Amniotic stem cell (primary cell): ENCODE data around the gene FXYD3.
"Not testable (repeated sequence)": the region's sequence is repeated elsewhere in the genome, so short reads cannot be mapped to it uniquely, and the experiment has no call there.

Source experiments
- DNase-seq: peaks from one replicate; lab custom pipeline; 2025; lab: John Stamatoyannopoulos, UW

FXYD3 gene

GRCh38 chr19:35141837-35142605 is 26.4 kb downstream of the FXYD3 start:
- no peak for DNase-seq

GRCh38 chr19:35142606-35143230 is 27.1 kb downstream of the FXYD3 start:
- DNase-seq: no peak

GRCh38 chr19:35143231-35143715 is 27.6 kb downstream of the FXYD3 start, which contains the start of gene FXYD7:
Gene FXYD7, plus strand, starts transcription at chr19:35143255. Its CDS starts 79 bp downstream, at chr19:35143334.
- no peak for DNase-seq

GRCh38 chr19:35143818-35144217 is 28.2 kb downstream of the FXYD3 start:
- DNase-seq: no peak

- DNase-seq: no peak
These were observed 28.6 kb downstream of the FXYD3 start for GRCh38 chr19:35144259-35144599.

GRCh38 chr19:35144600-35145436 is 29.2 kb downstream of the FXYD3 start:
- no peak for DNase-seq

- DNase-seq: no peak
These were observed 31.3 kb downstream of the FXYD3 start for GRCh38 chr19:35146746-35147459.

GRCh38 chr19:35149463-35149862 is 33.8 kb downstream of the FXYD3 start:
- no peak for DNase-seq

- no peak for DNase-seq
These were observed 34.8 kb downstream of the FXYD3 start for GRCh38 chr19:35150445-35150844.

- DNase-seq: no peak
These were observed 35.8 kb downstream of the FXYD3 start for GRCh38 chr19:35151273-35152065.

- DNase-seq: not testable (repeated sequence)
These were observed 37.5 kb downstream of the FXYD3 start for GRCh38 chr19:35153129-35153522.

- DNase-seq: no peak
These were observed 38.3 kb downstream of the FXYD3 start for GRCh38 chr19:35153701-35154524.

GRCh38 chr19:35154525-35155406 is 39.1 kb downstream of the FXYD3 start, which contains the start of gene FXYD5:
Gene FXYD5, plus strand, starts transcription at chr19:35154735. Its CDS starts 816 bp downstream, at chr19:35155551.
- peak; percentile 72 for DNase-seq

- DNase-seq: no peak
These were observed 39.8 kb downstream of the FXYD3 start for GRCh38 chr19:35155441-35155840.

- DNase-seq: no peak
These were observed 40.5 kb downstream of the FXYD3 start for GRCh38 chr19:35155981-35156672.

- no peak for DNase-seq
These were observed 41.0 kb downstream of the FXYD3 start for GRCh38 chr19:35156673-35157014.

GRCh38 chr19:35157431-35157830 is 41.8 kb downstream of the FXYD3 start:
- no peak for DNase-seq

GRCh38 chr19:35159606-35160005 is 44.0 kb downstream of the FXYD3 start:
- no peak for DNase-seq
